Endothelial cell of umbilical vein (primary cell): Measurements from ENCODE around the gene MACROH2A2. TPM values are rescaled to one million over a fixed set of nuclear protein-coding genes. Genes with fewer than 3 reads are reported as not detected.

Source experiments
- BruUV-seq: library from RNA; stranded (reverse); fragments of 400-500 nt; replicated peaks from 2 replicates; lab custom pipeline; 2021; lab: Mats Ljungman, UMichigan
- CTCF ChIA-PET: fragments of 300-600, 350-600 bp; sonication (Branson Sonifier 250); formaldehyde crosslinking; loops from one replicate; lab custom pipeline; 2021; ENCODE audit warnings: antibody characterized with exemption, inconsistent platforms; lab: Charles Lee
- POLR2A ChIA-PET: fragments of 300-600, 350-600 bp; sonication (Branson Sonifier 250); formaldehyde crosslinking; loops from one replicate; lab custom pipeline; 2021; ENCODE audit warnings: antibody characterized with exemption, inconsistent platforms; lab: Charles Lee
- DNase-seq: peaks from one replicate; pipeline ENCODE4 v3.0.0-alpha.2; 2011; ENCODE audit warnings: low read depth, low spot score
- FAIRE-seq: peaks from 2 replicates; lab custom pipeline; 2011; peaks lifted over from hg19 to GRCh38; lab: Jason Lieb, UNC
- H2AFZ ChIP-seq: 2 replicates; pipeline ENCODE4 v1.6.0; 2012; ENCODE audit warnings: low read depth, low read length, control low read depth, inconsistent platforms
- H3K27ac ChIP-seq: 2 replicates; pipeline ENCODE4 v1.5.1; 2011; ENCODE audit warnings: low read depth, mild to moderate bottlenecking, control low read depth, low read length, moderate library complexity; ENCODE audit not compliant: insufficient read depth
- H3K27me3 ChIP-seq, 2 experiments: 2 replicates each; pipeline versions ENCODE4 v1.6.0 to v1.6.1; 2011; ENCODE audit warnings: low read length in 2 of 2, mixed read lengths in 1 of 2; ENCODE audit not compliant: control insufficient read depth in 2 of 2, insufficient read depth in 2 of 2
- H3K36me3 ChIP-seq, 2 experiments: 2 replicates in 1 of 2; 3 replicates in 1 of 2; pipeline ENCODE4 v1.5.1; 2011; ENCODE audit warnings: low read length in 2 of 2, mild to moderate bottlenecking in 1 of 2, moderate library complexity in 1 of 2; ENCODE audit not compliant: control insufficient read depth in 2 of 2, insufficient read depth in 2 of 2; ENCODE audit errors: extremely low read depth in 1 of 2
- H3K4me1 ChIP-seq: 3 replicates; pipeline ENCODE4 v1.5.1; 2011; ENCODE audit warnings: mild to moderate bottlenecking, low read length; ENCODE audit not compliant: control insufficient read depth, insufficient read depth; ENCODE audit errors: extremely low read depth
- H3K4me2 ChIP-seq: 2 replicates; pipeline ENCODE4 v1.6.1; 2011; ENCODE audit warnings: low read length, control low read depth, mixed read lengths; ENCODE audit not compliant: insufficient read depth
- H3K4me3 ChIP-seq, 3 experiments: fragments of 200-600 bp in 1 of 3; sonication (generic), shearing (Covaris generic) in 1 of 3; replicated peaks in 1 of 3; 2 replicates each; pipeline ENCODE4 v1.5.1; 2011 to 2016; ENCODE audit warnings: control low read depth in 3 of 3, low read length in 3 of 3, mild to moderate bottlenecking in 2 of 3, inconsistent platforms in 1 of 3, low read depth in 1 of 3, moderate library complexity in 1 of 3; ENCODE audit not compliant: insufficient read depth in 1 of 3
- H3K79me2 ChIP-seq: 2 replicates; pipeline ENCODE4 v1.6.0; 2012; ENCODE audit warnings: low read length, inconsistent platforms; ENCODE audit not compliant: control insufficient read depth, insufficient read depth
- H3K9ac ChIP-seq: replicated peaks from 2 replicates; pipeline ENCODE3; 2011; ENCODE audit warnings: low read length, control low read depth; ENCODE audit not compliant: insufficient read depth; ENCODE audit errors: extremely low read depth
- H3K9me1 ChIP-seq: replicated peaks from 3 replicates; pipeline ENCODE4 v1.6.0; 2011; ENCODE audit warnings: mild to moderate bottlenecking, low read length; ENCODE audit not compliant: control insufficient read depth, insufficient read depth; ENCODE audit errors: extremely low read depth
- H3K9me3 ChIP-seq: replicated peaks from 2 replicates; pipeline ENCODE4 v1.5.1; 2012; ENCODE audit warnings: low read length, inconsistent platforms; ENCODE audit not compliant: control insufficient read depth, insufficient read depth
- H4K20me1 ChIP-seq: replicated peaks from 2 replicates; pipeline ENCODE3; 2011; ENCODE audit warnings: mild to moderate bottlenecking, low read length; ENCODE audit not compliant: control insufficient read depth, insufficient read depth; ENCODE audit errors: extremely low read depth
- EZH2 ChIP-seq: IDR thresholded peaks from 2 replicates; pipeline ENCODE4 v1.6.1; 2012; ENCODE audit warnings: borderline replicate concordance, low read depth, mild to moderate bottlenecking, moderate library complexity, low read length, inconsistent platforms; ENCODE audit not compliant: severe bottlenecking
- FOS ChIP-seq: IDR thresholded peaks from 2 replicates; pipeline ENCODE4 v1.6.1; 2011; ENCODE audit warnings: mild to moderate bottlenecking, low read length, moderate library complexity, borderline replicate concordance; ENCODE audit not compliant: insufficient read depth
- GATA2 ChIP-seq: IDR thresholded peaks from 2 replicates; pipeline ENCODE4 v1.7.0; 2011; ENCODE audit warnings: low read depth, mild to moderate bottlenecking, moderate library complexity, mixed read lengths, low read length; ENCODE audit not compliant: insufficient read length, insufficient read depth
- JUN ChIP-seq: IDR thresholded peaks from 2 replicates; pipeline ENCODE4 v1.6.1; 2011; ENCODE audit warnings: borderline replicate concordance, low read depth; ENCODE audit not compliant: insufficient read length, insufficient read depth
- MAX ChIP-seq: IDR thresholded peaks from 2 replicates; pipeline ENCODE4 v1.6.1; 2011; ENCODE audit not compliant: insufficient read depth, insufficient read length
- MYC ChIP-seq: IDR thresholded peaks from one replicate; pipeline ENCODE4 v1.6.1; 2011; ENCODE audit warnings: mild to moderate bottlenecking, low read depth, low read length
- POLR2A ChIP-seq: IDR thresholded peaks from 2 replicates; pipeline ENCODE4 v1.6.1; 2012; ENCODE audit warnings: low read depth, mild to moderate bottlenecking, control low read depth, low read length
- POLR2AphosphoS5 ChIP-seq: IDR thresholded peaks from 2 replicates; pipeline ENCODE4 v1.6.1; 2012; ENCODE audit warnings: low read depth, mild to moderate bottlenecking, control low read depth, low read length, moderate library complexity; ENCODE audit not compliant: insufficient read depth
- dilution Hi-C: fragments of 300-500 bp; cut with MboI; formaldehyde crosslinking; loops from one replicate; pipeline ENCODE4 v1.15.0; 2019; ENCODE audit warnings: low sequenced_read_pairs; ENCODE audit not compliant: extremely low pct_ligation_motif_present
- intact Hi-C: fragments of 100-400 bp; cut with micrococcal nuclease; formaldehyde crosslinking; loops from one replicate; pipeline ENCODE4 v1.10.0; 2022
- polyA plus RNA-seq, 4 experiments: library from polyadenylated mRNA; depleted of rRNA in 3 of 4; stranded (reverse) in 3 of 4; unstranded in 1 of 4; fragments of >200 nt; gene quantifications; 2 replicates each; pipeline versions ENCODE4 v1.2.1 to v1.2.3, GENCODE V29; 2011 to 2012; ENCODE audit warnings: missing spikeins in 1 of 4
- total RNA-seq: library from RNA; stranded (reverse); gene quantifications from 2 replicates; pipeline ENCODE4 v1.2.3, GENCODE V29; 2021
- TF ChIP-seq, protein P1 (sequence below), 2 donors: IDR thresholded peaks; 1 replicate in 1 of 2; 2 replicates in 1 of 2; pipeline ENCODE4 v1.5.1; 2011; ENCODE audit warnings: low read length in 2 of 2, mild to moderate bottlenecking in 2 of 2, moderate library complexity in 2 of 2, control low read depth in 1 of 2, inconsistent platforms in 1 of 2, low read depth in 1 of 2; ENCODE audit not compliant: insufficient read depth in 1 of 2; ENCODE audit errors: extremely low read depth in 1 of 2

Gene MACROH2A2
- total and polyA plus RNA-seq, 2 donors (not counting 3 experiments of a cell fraction or from before 2014, with no cell fraction given) = 0.08 TPM; not detected in 1

DNA sequence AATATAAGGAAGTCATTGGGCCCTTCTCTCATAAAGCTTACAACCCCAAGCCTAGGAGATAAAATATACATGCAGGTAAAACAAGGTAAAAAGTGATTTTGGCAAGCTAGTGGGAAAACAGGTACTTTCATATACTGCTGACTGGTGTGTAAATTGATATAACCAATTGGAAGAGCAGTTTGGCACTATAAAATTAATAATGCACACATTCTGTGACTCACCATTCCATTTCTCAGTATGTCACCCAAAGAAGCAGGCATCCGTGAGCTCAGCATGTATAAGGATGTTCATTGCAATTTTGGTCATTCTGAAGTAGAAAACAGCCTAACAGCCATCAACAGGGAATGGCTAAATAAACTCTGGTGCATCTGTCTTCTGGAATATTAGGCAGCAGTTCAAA lies 2.9 kb downstream of the MACROH2A2 start:
- Histone ChIP-seq H3K4me1 (no peaks in the 10 kb centered on the region), H4K20me1 (no peaks in the 10 kb centered on the region), H3K27me3 (peaks cover 51 to 69% of the 10 kb centered on the region in 2 experiments), H3K79me2 (no peaks in the 10 kb centered on the region), H3K27ac (no peak overlapping the region), H3K36me3 (no peaks in the 10 kb centered on the region), H3K9ac (no peak overlapping the region), H3K4me2 (no peak overlapping the region), H2AFZ (no peak overlapping the region), H3K4me3 (no peak overlapping the region), H3K9me1 (no peaks in the 10 kb centered on the region), H3K9me3 (no peaks in the 10 kb centered on the region)
- ChIA-PET CTCF (interaction anchor here (1.0 to 1.7 kb wide), 2 partner anchors 10 to 60 kb away, joined by 4 read pairs; no protein-coding TSS in a partner anchor), POLR2A (no interaction called here)
- dilution Hi-C loops = no loop called here
- TF ChIP-seq GATA2 (no peak), EZH2 (no peak), POLR2A (no peak), MYC (no peak), FOS (no peak), MAX (no peak), POLR2AphosphoS5 (no peak), JUN (no peak)
- TF ChIP-seq, protein P1, sequence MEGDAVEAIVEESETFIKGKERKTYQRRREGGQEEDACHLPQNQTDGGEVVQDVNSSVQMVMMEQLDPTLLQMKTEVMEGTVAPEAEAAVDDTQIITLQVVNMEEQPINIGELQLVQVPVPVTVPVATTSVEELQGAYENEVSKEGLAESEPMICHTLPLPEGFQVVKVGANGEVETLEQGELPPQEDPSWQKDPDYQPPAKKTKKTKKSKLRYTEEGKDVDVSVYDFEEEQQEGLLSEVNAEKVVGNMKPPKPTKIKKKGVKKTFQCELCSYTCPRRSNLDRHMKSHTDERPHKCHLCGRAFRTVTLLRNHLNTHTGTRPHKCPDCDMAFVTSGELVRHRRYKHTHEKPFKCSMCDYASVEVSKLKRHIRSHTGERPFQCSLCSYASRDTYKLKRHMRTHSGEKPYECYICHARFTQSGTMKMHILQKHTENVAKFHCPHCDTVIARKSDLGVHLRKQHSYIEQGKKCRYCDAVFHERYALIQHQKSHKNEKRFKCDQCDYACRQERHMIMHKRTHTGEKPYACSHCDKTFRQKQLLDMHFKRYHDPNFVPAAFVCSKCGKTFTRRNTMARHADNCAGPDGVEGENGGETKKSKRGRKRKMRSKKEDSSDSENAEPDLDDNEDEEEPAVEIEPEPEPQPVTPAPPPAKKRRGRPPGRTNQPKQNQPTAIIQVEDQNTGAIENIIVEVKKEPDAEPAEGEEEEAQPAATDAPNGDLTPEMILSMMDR (IDR thresholded peaks at IDR 0.05; ENCODE audit: extremely low read depth in 1 of 2, insufficient read depth in 1 of 2, low read depth in 1 of 2, low read length in 2 of 2) = no peak
- BruUV-seq = no TSS peak
- FAIRE-seq (no peak), DNase-seq (no peak)
- intact Hi-C loops = no loop called here
